IPS-15b (cell line): Measurements from ENCODE around the gene ZNF268.

ENCODE experiments used
- H3K27me3 ChIP-seq: one replicate; pipeline ENCODE4 v1.6.1; 2013; ENCODE audit warnings: low read length; ENCODE audit not compliant: control insufficient read depth, insufficient read depth
- H3K36me3 ChIP-seq: one replicate; pipeline ENCODE4 v1.6.1; 2013; ENCODE audit warnings: low read length; ENCODE audit not compliant: control insufficient read depth, insufficient read depth
- H3K4me1 ChIP-seq: one replicate; pipeline ENCODE4 v1.6.1; 2013; ENCODE audit warnings: mild to moderate bottlenecking, low read length; ENCODE audit not compliant: control insufficient read depth, insufficient read depth
- H3K4me3 ChIP-seq: one replicate; pipeline ENCODE4 v1.5.1; 2013; ENCODE audit warnings: low read depth, low read length
- H3K9ac ChIP-seq: one replicate; pipeline ENCODE4 v1.6.1; 2013; ENCODE audit warnings: low read depth, mild to moderate bottlenecking, low read length
- H3K9me3 ChIP-seq: one replicate; pipeline ENCODE4 v1.6.1; 2013; ENCODE audit warnings: mild to moderate bottlenecking, low read length; ENCODE audit not compliant: control insufficient read depth, insufficient read depth

Gene ZNF268

GRCh38 chr12:133181238-133181959 lies at the start of gene ZNF268:
TSS of gene ZNF268 (plus strand) at chr12:133181495. CDS start at chr12:133181998, 503 bp downstream.
- Histone ChIP-seq H3K9ac (peak within 1 kb of the TSS; percentile 88), H3K27me3 (no peaks in the 10 kb centered on the region), H3K9me3 (peaks cover 4% of the 10 kb centered on the region), H3K36me3 (peaks cover 16% of the 10 kb centered on the region), H3K4me3 (peak within 1 kb of the TSS; percentile 98), H3K4me1 (no peaks in the 10 kb centered on the region)

GRCh38 chr12:133135747-133136146 lies 45.5 kb upstream of the ZNF268 start:
- H3K36me3 ChIP-seq: peaks cover 2% of the 10 kb centered on the region
- peaks cover 12% of the 10 kb centered on the region for H3K9me3 ChIP-seq
- no peak overlapping the region for H3K9ac ChIP-seq
- no peak overlapping the region for H3K4me3 ChIP-seq
- no peaks in the 10 kb centered on the region for H3K4me1 ChIP-seq
- no peaks in the 10 kb centered on the region for H3K27me3 ChIP-seq

GRCh38 chr12:133145981-133146380 lies 35.3 kb upstream of the ZNF268 start:
- Histone ChIP-seq H3K4me3 (no peak overlapping the region), H3K4me1 (no peaks in the 10 kb centered on the region), H3K36me3 (peaks cover 10% of the 10 kb centered on the region), H3K27me3 (no peaks in the 10 kb centered on the region), H3K9ac (no peak overlapping the region), H3K9me3 (peaks cover 1% of the 10 kb centered on the region)

GRCh38 chr12:133156125-133156690 lies 25.1 kb upstream of the ZNF268 start:
- Histone ChIP-seq H3K27me3 (no peaks in the 10 kb centered on the region), H3K9me3 (peaks cover 42% of the 10 kb centered on the region), H3K4me1 (no peaks in the 10 kb centered on the region), H3K4me3 (no peak overlapping the region), H3K9ac (no peak overlapping the region), H3K36me3 (peaks cover 31% of the 10 kb centered on the region)

GRCh38 chr12:133165776-133166175 lies 15.5 kb upstream of the ZNF268 start:
- no peak overlapping the region for H3K4me3 ChIP-seq
- H3K9me3 ChIP-seq: peaks cover 5% of the 10 kb centered on the region
- H3K36me3 ChIP-seq: no peaks in the 10 kb centered on the region
- no peaks in the 10 kb centered on the region for H3K27me3 ChIP-seq
- no peak overlapping the region for H3K9ac ChIP-seq
- H3K4me1 ChIP-seq: no peaks in the 10 kb centered on the region

GRCh38 chr12:133172491-133172890 lies 8.8 kb upstream of the ZNF268 start:
- H3K27me3 ChIP-seq: no peaks in the 10 kb centered on the region
- H3K4me1 ChIP-seq: no peaks in the 10 kb centered on the region
- H3K9ac ChIP-seq: no peak overlapping the region
- H3K9me3 ChIP-seq: peaks cover 23% of the 10 kb centered on the region
- H3K4me3 ChIP-seq: no peak overlapping the region
- H3K36me3 ChIP-seq: no peaks in the 10 kb centered on the region

GRCh38 chr12:133174901-133175300 lies 6.4 kb upstream of the ZNF268 start:
- H3K27me3 ChIP-seq: no peaks in the 10 kb centered on the region
- no peaks in the 10 kb centered on the region for H3K36me3 ChIP-seq
- no peaks in the 10 kb centered on the region for H3K4me1 ChIP-seq
- no peak overlapping the region for H3K9ac ChIP-seq
- no peak overlapping the region for H3K4me3 ChIP-seq
- peaks cover 23% of the 10 kb centered on the region for H3K9me3 ChIP-seq

GRCh38 chr12:133180669-133181068 lies 626 bp upstream of the ZNF268 start:
- Histone ChIP-seq H3K27me3 (no peaks in the 10 kb centered on the region), H3K9me3 (peaks cover 4% of the 10 kb centered on the region), H3K4me3 (no peak overlapping the region), H3K4me1 (no peaks in the 10 kb centered on the region), H3K36me3 (peaks cover 12% of the 10 kb centered on the region), H3K9ac (no peak overlapping the region)

GRCh38 chr12:133190176-133190575 lies 8.9 kb downstream of the ZNF268 start:
- Histone ChIP-seq H3K9me3 (peaks cover 23% of the 10 kb centered on the region), H3K9ac (no peak overlapping the region), H3K36me3 (peaks cover 56% of the 10 kb centered on the region), H3K4me3 (no peak overlapping the region), H3K4me1 (no peaks in the 10 kb centered on the region), H3K27me3 (no peaks in the 10 kb centered on the region)

GRCh38 chr12:133192847-133193246 lies 11.6 kb downstream of the ZNF268 start:
- Histone ChIP-seq H3K27me3 (no peaks in the 10 kb centered on the region), H3K4me1 (no peaks in the 10 kb centered on the region), H3K36me3 (peaks cover 46% of the 10 kb centered on the region), H3K9me3 (peaks cover 31% of the 10 kb centered on the region), H3K4me3 (no peak overlapping the region), H3K9ac (no peak overlapping the region)

- no peak overlapping the region for H3K9ac ChIP-seq
- H3K36me3 ChIP-seq: peaks cover 26% of the 10 kb centered on the region
- peaks cover 58% of the 10 kb centered on the region for H3K9me3 ChIP-seq
- H3K4me3 ChIP-seq: no peak overlapping the region
- no peaks in the 10 kb centered on the region for H3K27me3 ChIP-seq
- no peaks in the 10 kb centered on the region for H3K4me1 ChIP-seq
Observed at GRCh38 chr12:133201888-133202287, 20.6 kb downstream of the ZNF268 start.
